Tibial nerve (tissue), 3 donors: ENCODE results near the gene ZCCHC17.

Source experiments
- POLR2A ChIP-seq, 2 donors: fragments of 450-650 bp; IDR thresholded peaks; one replicate each; pipeline ENCODE4 v1.6.1; 2017; ENCODE audit warnings: antibody characterized with exemption in 2 of 2, mild to moderate bottlenecking in 2 of 2, moderate library complexity in 2 of 2
- TF ChIP-seq, protein P1 (sequence below), 5 experiments: fragments of 200-600 bp in 3 of 5; fragments of 450-650 bp in 2 of 5; sonication (generic) in 3 of 5; IDR thresholded peaks; one replicate each; pipeline ENCODE4 v1.5.1; 2016 to 2019; ENCODE audit warnings: antibody characterized with exemption in 5 of 5, mild to moderate bottlenecking in 3 of 5, moderate library complexity in 2 of 5

DNA sequence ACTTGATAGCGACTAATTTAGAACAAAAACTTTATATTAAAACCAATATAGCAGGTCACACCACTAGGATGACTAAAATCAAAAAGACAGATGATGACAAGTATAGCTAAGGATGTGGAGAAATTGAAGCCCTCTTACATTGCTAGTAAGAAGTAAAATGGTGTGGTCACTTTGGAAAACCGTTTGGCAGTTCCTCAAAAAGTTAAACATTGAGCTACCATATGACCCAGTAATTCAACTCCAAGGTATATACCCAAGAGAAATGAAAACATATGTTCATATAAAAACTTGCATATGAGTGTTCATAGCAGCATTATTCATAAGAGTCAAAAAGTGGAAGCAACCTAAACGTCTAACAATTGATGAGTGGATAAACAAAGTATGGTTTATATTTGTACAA is 103.1 kb downstream of the ZCCHC17 start:
- TF ChIP-seq POLR2A (IDR thresholded peaks at IDR 0.05): no peak
- TF ChIP-seq, protein P1, sequence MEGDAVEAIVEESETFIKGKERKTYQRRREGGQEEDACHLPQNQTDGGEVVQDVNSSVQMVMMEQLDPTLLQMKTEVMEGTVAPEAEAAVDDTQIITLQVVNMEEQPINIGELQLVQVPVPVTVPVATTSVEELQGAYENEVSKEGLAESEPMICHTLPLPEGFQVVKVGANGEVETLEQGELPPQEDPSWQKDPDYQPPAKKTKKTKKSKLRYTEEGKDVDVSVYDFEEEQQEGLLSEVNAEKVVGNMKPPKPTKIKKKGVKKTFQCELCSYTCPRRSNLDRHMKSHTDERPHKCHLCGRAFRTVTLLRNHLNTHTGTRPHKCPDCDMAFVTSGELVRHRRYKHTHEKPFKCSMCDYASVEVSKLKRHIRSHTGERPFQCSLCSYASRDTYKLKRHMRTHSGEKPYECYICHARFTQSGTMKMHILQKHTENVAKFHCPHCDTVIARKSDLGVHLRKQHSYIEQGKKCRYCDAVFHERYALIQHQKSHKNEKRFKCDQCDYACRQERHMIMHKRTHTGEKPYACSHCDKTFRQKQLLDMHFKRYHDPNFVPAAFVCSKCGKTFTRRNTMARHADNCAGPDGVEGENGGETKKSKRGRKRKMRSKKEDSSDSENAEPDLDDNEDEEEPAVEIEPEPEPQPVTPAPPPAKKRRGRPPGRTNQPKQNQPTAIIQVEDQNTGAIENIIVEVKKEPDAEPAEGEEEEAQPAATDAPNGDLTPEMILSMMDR (IDR thresholded peaks at IDR 0.05): no peak
